Measurements from ENCODE around the gene BANP. TPM values are rescaled to one million over a fixed set of nuclear protein-coding genes. Genes with fewer than 3 reads are reported as not detected.
A peak's percentile ranks its signal among the peaks of the same experiment; 100 is the strongest.

The BANP gene
- total and polyA plus RNA-seq, 2 donors from 2014 or later, result 12.4 to 26.3 TPM

GRCh38 chr16:88070989-88071625 is 119.9 kb downstream of the BANP start:
- H3K9me3 ChIP-seq (ENCODE audit: control insufficient read depth in 2 of 3, insufficient read depth in 1 of 3, low read length in 3 of 3), result no peaks in the 10 kb centered on the region
- no peak overlapping the region for H3K9ac ChIP-seq (ENCODE audit: low read length in 3 of 3)
- H3K4me3 ChIP-seq (ENCODE audit: low read length in 3 of 3), result no peak overlapping the region
- no peak for FAIRE-seq
- peak in 1 of 5 donors; percentile 43 for DNase-seq
- H3K36me3 ChIP-seq (ENCODE audit: control insufficient read depth in 2 of 3, insufficient read depth in 3 of 3, low read length in 3 of 3), result peaks cover 0 to 9% (median 7%) of the 10 kb centered on the region in 3 donors
- no peaks in the 10 kb centered on the region for H3K4me1 ChIP-seq (ENCODE audit: control insufficient read depth in 2 of 3, insufficient read depth in 2 of 3, low read depth in 1 of 3, low read length in 3 of 3)
- H3K27me3 ChIP-seq (ENCODE audit: control insufficient read depth, insufficient read depth, low read length), result no peaks in the 10 kb centered on the region
- intact Hi-C loops (cut with DNase I), result no loop called here
- H3K27ac ChIP-seq (ENCODE audit: low read depth in 2 of 2, low read length in 2 of 2), result no peak overlapping the region
- TF ChIP-seq, protein P1, sequence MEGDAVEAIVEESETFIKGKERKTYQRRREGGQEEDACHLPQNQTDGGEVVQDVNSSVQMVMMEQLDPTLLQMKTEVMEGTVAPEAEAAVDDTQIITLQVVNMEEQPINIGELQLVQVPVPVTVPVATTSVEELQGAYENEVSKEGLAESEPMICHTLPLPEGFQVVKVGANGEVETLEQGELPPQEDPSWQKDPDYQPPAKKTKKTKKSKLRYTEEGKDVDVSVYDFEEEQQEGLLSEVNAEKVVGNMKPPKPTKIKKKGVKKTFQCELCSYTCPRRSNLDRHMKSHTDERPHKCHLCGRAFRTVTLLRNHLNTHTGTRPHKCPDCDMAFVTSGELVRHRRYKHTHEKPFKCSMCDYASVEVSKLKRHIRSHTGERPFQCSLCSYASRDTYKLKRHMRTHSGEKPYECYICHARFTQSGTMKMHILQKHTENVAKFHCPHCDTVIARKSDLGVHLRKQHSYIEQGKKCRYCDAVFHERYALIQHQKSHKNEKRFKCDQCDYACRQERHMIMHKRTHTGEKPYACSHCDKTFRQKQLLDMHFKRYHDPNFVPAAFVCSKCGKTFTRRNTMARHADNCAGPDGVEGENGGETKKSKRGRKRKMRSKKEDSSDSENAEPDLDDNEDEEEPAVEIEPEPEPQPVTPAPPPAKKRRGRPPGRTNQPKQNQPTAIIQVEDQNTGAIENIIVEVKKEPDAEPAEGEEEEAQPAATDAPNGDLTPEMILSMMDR (IDR thresholded peaks at IDR 0.05; ENCODE audit: borderline replicate concordance, extremely low read depth, insufficient read depth), result no peak

GRCh38 chr16:88071908-88072307 is 120.7 kb downstream of the BANP start:
- no peaks in the 10 kb centered on the region for H3K4me1 ChIP-seq (ENCODE audit: control insufficient read depth in 2 of 3, insufficient read depth in 2 of 3, low read depth in 1 of 3, low read length in 3 of 3)
- H3K9ac ChIP-seq (ENCODE audit: low read length in 3 of 3), result no peak overlapping the region
- H3K27me3 ChIP-seq (ENCODE audit: control insufficient read depth, insufficient read depth, low read length), result no peaks in the 10 kb centered on the region
- peaks cover 0 to 9% (median 7%) of the 10 kb centered on the region in 3 donors for H3K36me3 ChIP-seq (ENCODE audit: control insufficient read depth in 2 of 3, insufficient read depth in 3 of 3, low read length in 3 of 3)
- TF ChIP-seq, protein P1 (IDR thresholded peaks at IDR 0.05; ENCODE audit: borderline replicate concordance, extremely low read depth, insufficient read depth), result no peak
- no peak for FAIRE-seq
- H3K27ac ChIP-seq (ENCODE audit: low read depth in 2 of 2, low read length in 2 of 2), result no peak overlapping the region
- H3K4me3 ChIP-seq (ENCODE audit: low read length in 3 of 3), result no peak overlapping the region
- peak in 1 of 5 donors; percentile 62 for DNase-seq
- H3K9me3 ChIP-seq (ENCODE audit: control insufficient read depth in 2 of 3, insufficient read depth in 1 of 3, low read length in 3 of 3), result no peaks in the 10 kb centered on the region
- intact Hi-C loops (cut with DNase I), result no loop called here

DNA sequence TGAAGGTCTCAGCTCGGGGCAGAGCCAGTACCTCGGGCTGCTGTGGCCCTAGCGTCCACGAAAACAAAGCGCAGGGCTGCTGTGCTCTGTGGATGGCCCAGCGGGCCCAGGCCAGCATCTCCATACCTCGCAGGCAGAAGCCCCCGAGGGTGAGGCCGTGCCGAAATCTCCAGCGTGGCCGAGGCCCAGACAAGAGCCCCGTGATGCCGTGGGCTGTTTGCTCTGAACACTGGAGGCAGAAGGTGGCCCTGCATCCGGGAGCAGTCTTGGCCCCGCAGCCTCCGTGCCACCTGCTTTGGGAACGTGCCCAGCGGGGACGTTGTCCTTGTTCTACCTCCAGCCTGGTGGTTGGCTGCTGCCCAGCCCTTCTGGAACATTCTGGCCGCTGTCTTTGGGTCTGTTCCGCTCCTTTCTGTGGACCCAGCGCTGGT is 121.4 kb downstream of the BANP start:
- H3K4me3 ChIP-seq (ENCODE audit: low read length in 3 of 3), result no peak overlapping the region
- DNase-seq (peak in 1 of 5 donors; percentile 65), FAIRE-seq (no peak)
- no peaks in the 10 kb centered on the region for H3K27me3 ChIP-seq (ENCODE audit: control insufficient read depth, insufficient read depth, low read length)
- H3K27ac ChIP-seq (ENCODE audit: low read depth in 2 of 2, low read length in 2 of 2), result no peak overlapping the region
- peaks cover 0 to 9% (median 7%) of the 10 kb centered on the region in 3 donors for H3K36me3 ChIP-seq (ENCODE audit: control insufficient read depth in 2 of 3, insufficient read depth in 3 of 3, low read length in 3 of 3)
- TF ChIP-seq, protein P1 (IDR thresholded peaks at IDR 0.05; ENCODE audit: borderline replicate concordance, extremely low read depth, insufficient read depth), result no peak
- intact Hi-C loops (cut with DNase I), result no loop called here
- H3K9me3 ChIP-seq (ENCODE audit: control insufficient read depth in 2 of 3, insufficient read depth in 1 of 3, low read length in 3 of 3), result no peaks in the 10 kb centered on the region
- no peak overlapping the region for H3K9ac ChIP-seq (ENCODE audit: low read length in 3 of 3)
- no peaks in the 10 kb centered on the region for H3K4me1 ChIP-seq (ENCODE audit: control insufficient read depth in 2 of 3, insufficient read depth in 2 of 3, low read depth in 1 of 3, low read length in 3 of 3)

Data from kidney (tissue), 14 donors.